A549 (cell line): ENCODE measurements around the gene NSMCE1.

ENCODE experiments used
- POLR2AphosphoS2 ChIP-seq: conservative IDR thresholded peaks from 2 replicates; pipeline ENCODE4 v1.6.1; 2012; ENCODE audit warnings: low read length, improper control_type of control experiment, inconsistent platforms
- RFX5 ChIP-seq: fragments of 450-650 bp; IDR thresholded peaks from 2 replicates; pipeline ENCODE4 v1.7.1; 2014; ENCODE audit warnings: antibody characterized with exemption, mild to moderate bottlenecking, moderate library complexity
- SMC3 ChIP-seq: fragments of >200 bp; sonication (Bioruptor Twin); formaldehyde crosslinking; IDR thresholded peaks from 3 replicates; pipeline ENCODE4 v1.6.1; 2018; ENCODE audit warnings: inconsistent platforms

DNA sequence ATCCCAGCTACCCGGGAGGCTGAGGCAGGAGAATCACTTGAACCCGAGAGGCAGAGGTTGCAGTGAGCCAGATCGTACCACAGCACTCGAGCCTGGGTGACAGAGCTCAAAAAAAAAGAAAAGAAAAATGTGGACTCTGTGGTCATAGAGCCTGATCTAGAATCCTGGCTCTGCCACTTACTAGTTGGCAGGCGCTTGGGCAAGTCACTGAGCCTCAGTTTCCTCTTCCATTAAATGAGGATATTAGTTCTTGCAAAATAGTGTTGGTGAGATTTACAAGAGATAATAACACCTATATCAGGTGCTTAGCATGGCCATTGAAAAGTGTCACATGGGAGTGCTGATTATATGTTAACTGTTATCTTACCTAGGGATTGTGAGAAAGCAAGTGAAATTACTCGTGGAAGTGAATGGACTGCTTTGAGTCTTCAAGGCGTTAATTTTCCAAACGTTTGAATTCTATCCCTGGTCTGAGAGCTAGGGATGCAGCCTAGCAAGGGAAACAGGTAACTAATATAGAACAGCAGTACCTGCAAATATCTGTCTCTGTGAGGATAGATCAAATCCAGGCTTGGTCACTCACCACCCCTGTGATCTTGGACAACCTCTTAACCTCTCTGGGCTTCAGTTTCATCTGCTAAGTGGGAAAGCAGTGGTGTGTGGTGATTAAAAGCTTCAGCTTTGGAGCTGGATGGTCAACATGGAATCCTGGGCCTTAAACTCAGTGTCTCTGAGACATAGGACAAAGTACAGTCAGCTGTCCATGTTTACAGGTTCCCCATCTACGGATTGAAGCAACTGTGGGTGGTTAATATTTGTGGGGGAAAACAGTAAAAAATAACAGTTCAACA is 953 bp upstream of the NSMCE1 start:
- TF ChIP-seq RFX5 (no peak), POLR2AphosphoS2 (no peak), SMC3 (no peak)
